ENCODE results near the gene XCL2. TPM values are rescaled to one million over a fixed set of nuclear protein-coding genes. Genes with fewer than 3 reads are reported as not detected.
A peak's percentile ranks its signal among the peaks of the same experiment; 100 is the strongest.
"Not testable (repeated sequence)": the region's sequence is repeated elsewhere in the genome, so short reads cannot be mapped to it uniquely, and the experiment has no call there.

Gene XCL2, protein sequence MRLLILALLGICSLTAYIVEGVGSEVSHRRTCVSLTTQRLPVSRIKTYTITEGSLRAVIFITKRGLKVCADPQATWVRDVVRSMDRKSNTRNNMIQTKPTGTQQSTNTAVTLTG
- polyA plus RNA-seq (ENCODE audit: insufficient read length in 10 of 10): 1 to 10 TPM in 2 of 10 donors, under 1 TPM in 3, not detected in 5; 0.37 to 1.3 (median 0.75) TPM
- long read RNA-seq, donor 1, partial matches to known transcripts: 0 of 1 reads
- long read RNA-seq, donor 1, other reads (novel, unspliced or antisense): 0 of 1 reads
- long read RNA-seq, donor 2: 0 reads
- long read RNA-seq, donor 3: 0 reads
- long read RNA-seq, donor 4: 0 reads
- long read RNA-seq, donor 5: 0 reads
- long read RNA-seq, donor 6: 0 reads
- long read RNA-seq, donor 7: 0 reads
- long read RNA-seq, donor 8: 0 reads
- long read RNA-seq, donor 9: 0 reads

- DNase-seq: not testable (repeated sequence)
Observed at GRCh38 chr1:168543840-168544498, at the start of gene XCL2. TSS of gene XCL2 (minus strand) at chr1:168543997. CDS start at chr1:168543964, 33 bp downstream.

GRCh38 chr1:168591641-168592250 is 47.9 kb upstream of the XCL2 start:
- DNase-seq: no peak

GRCh38 chr1:168591066-168591465 is 47.3 kb upstream of the XCL2 start:
- no peak for DNase-seq

GRCh38 chr1:168589167-168589566 is 45.4 kb upstream of the XCL2 start:
- no peak for DNase-seq

DNA sequence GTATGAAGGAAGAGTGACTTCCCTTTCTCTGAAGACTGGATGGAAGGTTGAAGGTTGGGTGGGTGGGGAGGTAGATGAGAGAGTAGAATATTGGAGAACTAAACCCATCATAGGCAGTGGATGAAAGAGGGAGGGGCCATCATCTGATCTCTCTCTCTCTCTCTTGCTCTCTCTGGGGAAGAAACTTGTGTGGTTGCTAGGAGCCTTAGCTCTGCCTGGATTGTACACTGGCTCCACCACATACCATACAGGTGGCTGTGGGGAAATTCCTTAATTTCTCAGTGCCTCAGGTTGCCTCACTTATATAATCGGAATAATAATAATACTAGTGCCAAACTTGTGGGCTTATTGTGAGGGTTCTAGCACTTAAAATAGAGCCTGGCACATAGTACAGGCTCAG is 42.1 kb upstream of the XCL2 start:
- DNase-seq: no peak

DNA sequence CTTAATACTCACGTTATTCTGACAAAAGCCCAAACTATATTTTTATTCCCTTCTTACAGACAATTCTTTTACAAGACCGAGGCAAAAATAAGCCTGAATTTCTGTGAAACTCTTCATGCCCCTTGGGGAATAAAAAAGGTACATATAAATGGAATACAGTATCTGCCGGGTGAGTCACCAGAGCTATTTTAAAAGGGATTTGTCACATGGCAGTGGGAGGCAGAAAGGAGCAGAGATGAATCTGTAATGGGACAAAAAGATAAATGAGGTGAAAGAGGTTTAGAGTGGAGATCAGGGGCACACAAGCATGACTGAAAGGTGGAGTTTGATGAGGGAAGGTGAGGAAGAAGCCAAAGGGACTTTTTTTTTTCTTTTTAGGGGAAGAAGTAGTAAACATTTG is 41.4 kb upstream of the XCL2 start:
- DNase-seq: no peak

GRCh38 chr1:168583571-168583970 is 39.8 kb upstream of the XCL2 start:
- no peak for DNase-seq

DNA sequence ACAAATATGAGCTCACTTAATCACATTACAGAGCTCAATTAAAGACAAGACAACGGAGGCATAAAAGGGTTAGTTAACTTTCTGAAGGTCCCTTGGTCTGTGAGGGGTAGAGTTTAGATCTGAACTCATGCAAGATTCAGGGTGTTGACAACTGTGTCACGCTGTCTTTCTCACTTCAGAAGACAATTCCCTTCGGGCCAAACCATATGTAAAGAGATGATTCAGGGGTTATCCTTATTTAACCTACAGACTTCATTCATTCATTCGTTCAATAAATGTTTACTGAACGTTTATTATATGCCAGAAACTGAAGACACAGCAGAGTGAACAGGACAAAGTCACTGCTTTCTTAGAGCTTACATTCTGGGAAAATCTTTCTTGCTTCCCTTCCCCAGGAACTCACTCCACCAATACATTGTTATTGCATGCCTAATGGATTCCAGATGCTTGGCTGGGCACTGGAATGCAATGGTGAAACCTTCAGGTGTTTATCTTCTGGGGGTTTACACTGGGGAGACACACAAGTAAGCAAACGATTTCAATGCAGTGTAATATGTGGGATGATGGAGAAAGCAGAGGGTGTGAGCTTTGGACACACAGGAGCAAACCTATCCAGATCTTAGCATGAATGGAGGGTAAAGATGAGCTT is 39.0 kb upstream of the XCL2 start:
- peak; percentile 20 to 45 (median 30) for DNase-seq

GRCh38 chr1:168581817-168582572 is 38.2 kb upstream of the XCL2 start:
- no peak for DNase-seq

DNA sequence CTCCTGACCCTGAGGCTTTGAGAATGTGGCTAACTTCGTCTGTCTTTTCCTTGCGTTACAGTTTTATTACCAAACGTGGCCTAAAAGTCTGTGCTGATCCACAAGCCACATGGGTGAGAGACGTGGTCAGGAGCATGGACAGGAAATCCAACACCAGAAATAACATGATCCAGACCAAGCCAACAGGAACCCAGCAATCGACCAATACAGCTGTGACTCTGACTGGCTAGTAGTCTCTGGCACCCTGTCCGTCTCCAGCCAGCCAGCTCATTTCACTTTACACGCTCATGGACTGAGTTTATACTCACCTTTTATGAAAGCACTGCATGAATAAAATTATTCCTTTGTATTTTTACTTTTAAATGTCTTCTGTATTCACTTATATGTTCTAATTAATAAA is 37.2 kb upstream of the XCL2 start:
- DNase-seq: not testable (repeated sequence)

DNA sequence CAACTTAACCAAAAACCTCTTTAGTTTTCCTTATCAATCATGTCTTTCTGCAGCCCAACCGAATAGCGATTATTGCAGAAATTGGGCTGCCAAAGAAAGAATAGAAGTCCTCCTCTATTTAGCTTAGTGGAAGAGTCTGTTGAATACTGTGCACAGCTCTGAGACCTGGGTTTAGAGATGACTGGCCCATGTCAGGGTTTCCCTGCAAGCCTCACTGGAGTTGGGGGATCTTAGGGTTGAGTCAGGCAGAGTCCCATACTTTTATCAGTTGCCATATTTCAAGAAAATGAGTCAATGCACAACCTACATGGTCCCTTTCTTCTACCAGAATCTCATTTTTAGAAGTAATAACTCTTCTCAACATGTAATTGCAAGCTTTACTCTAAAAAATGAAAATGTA is 36.5 kb upstream of the XCL2 start:
- not testable (repeated sequence) for DNase-seq

DNA sequence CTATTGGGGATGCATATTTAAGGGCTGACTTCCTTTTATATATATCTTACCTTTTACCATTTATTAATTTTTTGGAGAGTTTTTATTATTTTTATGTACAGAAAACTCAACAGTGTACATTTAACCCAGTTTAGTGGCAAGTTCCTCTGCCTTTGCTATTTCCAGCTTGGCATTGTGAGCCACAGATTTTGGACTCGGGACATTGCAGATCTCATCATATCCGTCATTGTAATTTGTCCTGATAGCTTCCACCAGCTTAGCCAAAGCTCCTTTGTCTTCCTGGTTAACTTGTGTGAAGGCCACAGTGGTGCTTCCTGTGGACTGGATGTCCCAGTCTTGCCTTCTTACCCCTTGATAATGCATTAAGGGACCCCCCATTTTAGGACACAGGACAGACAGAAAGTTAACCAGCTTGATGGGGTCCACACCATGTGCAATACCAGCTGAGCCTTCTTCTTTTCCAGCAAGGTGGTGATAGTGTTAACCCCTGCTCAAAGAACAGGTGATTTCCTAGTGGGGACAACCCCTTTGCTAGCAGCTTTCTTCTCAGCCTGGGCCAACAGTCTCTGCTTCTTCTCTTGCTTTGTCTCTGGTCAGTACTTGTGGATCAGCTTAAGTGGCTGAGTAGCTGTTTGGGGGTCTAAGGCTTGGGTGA is 34.9 kb upstream of the XCL2 start:
- DNase-seq: not testable (repeated sequence)

DNA sequence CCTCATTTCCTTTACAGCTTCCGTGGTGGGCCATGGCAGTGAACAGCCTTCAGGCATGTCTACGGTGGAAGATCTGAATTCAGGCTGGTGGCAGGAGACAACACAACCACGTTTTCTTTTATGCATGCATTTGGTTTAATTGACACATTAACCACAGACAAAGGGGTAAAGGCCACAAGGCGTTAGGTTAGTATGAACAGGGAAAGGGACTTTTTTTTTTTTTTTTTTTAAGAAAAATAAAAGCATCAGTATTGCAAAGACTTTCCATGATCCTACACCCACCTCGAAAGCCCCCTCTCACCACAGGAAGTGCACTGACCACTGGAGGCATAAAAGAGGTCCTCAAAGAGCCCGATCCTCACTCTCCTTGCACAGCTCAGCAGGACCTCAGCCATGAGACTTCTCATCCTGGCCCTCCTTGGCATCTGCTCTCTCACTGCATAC is 32.5 kb upstream of the XCL2 start, which contains the start of gene XCL1:
XCL1 (plus strand) TSS at position 361 of the 444 bp plus-strand sequence; CDS start at position 394, 33 bp downstream.
- DNase-seq: not testable (repeated sequence)

GRCh38 chr1:168574234-168574633 is 30.4 kb upstream of the XCL2 start:
- DNase-seq: peak in 1 of 3 donors; percentile 13

GRCh38 chr1:168572633-168573032 is 28.8 kb upstream of the XCL2 start:
- no peak for DNase-seq

GRCh38 chr1:168570652-168571051 is 26.9 kb upstream of the XCL2 start:
- DNase-seq: no peak

DNA sequence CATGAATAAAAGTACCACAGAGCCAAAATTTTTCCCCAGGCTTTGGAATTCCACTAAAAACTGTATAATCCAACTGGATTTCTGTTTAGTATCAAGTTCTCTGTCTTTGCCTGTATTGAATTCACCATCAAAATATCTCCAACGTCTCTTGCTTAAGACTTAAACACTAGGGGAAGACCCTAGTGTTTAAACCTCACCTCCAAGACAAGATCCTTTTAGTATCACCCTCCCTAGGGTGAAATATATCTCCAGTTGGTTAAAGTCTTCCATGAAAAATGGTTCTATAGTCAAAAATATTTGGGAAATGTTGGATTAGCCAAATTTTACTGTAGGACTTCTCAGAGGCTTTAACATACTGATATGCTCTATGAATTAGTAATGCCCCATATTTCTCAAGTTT is 24.5 kb upstream of the XCL2 start:
- peak in 1 of 3 donors; percentile 22 for DNase-seq

DNA sequence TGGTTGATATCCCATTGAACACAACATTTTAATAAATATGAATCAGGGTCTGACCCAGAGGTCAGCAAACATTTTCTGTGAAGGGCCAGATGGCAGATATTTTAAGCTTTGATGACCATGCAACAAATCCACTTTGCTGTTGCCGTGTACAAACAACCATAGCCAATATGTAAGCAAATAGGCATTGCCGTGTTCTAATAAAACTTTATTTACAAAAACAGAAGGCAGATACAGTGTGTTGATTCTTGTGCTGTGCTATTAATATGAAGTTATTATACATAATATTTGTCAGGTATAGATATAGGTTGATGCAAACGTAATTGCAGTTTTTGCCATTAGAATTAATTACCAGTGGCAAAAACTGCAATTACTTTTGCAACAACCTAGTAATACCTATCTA is 23.8 kb upstream of the XCL2 start:
- DNase-seq: no peak

- no peak for DNase-seq
Observed at GRCh38 chr1:168567007-168567406, 23.2 kb upstream of the XCL2 start.

GRCh38 chr1:168565825-168566224 is 22.0 kb upstream of the XCL2 start:
- DNase-seq: no peak

DNA sequence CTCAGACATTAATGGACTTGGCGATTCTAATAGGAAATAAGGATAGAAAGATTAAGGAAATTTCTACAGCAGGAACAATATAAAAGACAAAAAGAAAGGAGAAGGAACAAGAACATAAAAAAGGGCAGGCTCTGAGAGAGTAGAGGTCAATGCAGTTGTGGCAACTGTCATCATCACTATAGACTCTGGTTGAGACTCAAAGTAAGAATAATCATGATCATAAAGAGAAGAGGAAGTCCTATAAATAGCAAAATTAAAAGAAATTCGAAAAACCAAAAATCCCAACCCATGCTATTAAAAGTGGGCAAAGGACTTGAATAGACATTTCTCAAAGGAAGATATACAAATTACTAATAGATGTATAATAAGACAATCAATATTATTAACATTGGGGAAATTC is 18.2 kb upstream of the XCL2 start:
- DNase-seq: no peak
